ENCODE measurements around the gene CNOT1. TPM values are rescaled to one million over a fixed set of nuclear protein-coding genes. Genes with fewer than 3 reads are reported as not detected.

Gene CNOT1
- total RNA-seq, 1 experiment from 2014 or later, result 198 TPM

Other genes starting within 250 kb of the CNOT1 start
- gene GINS3, start 237.4 kb downstream of the CNOT1 start, total RNA-seq (2014; rRNA removed; shearing (Covaris generic)), result 13.0 and 13.4 TPM in 2 replicates
- gene NDRG4, start 129.7 kb downstream of the CNOT1 start, total RNA-seq (2014; rRNA removed; shearing (Covaris generic)), result 24.9 and 27.6 TPM in 2 replicates
- 32.2 and 39.4 TPM in 2 replicates for gene SETD6, start 114.3 kb downstream of the CNOT1 start, total RNA-seq (2014; rRNA removed; shearing (Covaris generic))
- 14.6 and 16.1 TPM in 2 replicates for gene SLC38A7, start 54.9 kb upstream of the CNOT1 start, total RNA-seq (2014; rRNA removed; shearing (Covaris generic))
- gene GOT2, start 104.5 kb upstream of the CNOT1 start, total RNA-seq (2014; rRNA removed; shearing (Covaris generic)), result 138 and 144 TPM in 2 replicates

Measured in H7 (cell line).